Neural cell (in vitro differentiated cells): Measurements from ENCODE around the gene SREBF1.

Experiments
- MXI1 ChIP-seq: fragments of 450-650 bp; conservative IDR thresholded peaks from 2 replicates; pipeline ENCODE4 v1.6.1; 2014; ENCODE audit warnings: antibody characterized with exemption, mild to moderate bottlenecking; ENCODE audit not compliant: poor library complexity, severe bottlenecking
- TF ChIP-seq, protein P1 (sequence below): fragments of 450-650 bp; IDR thresholded peaks from 2 replicates; pipeline ENCODE4 v1.5.1; 2014; ENCODE audit warnings: antibody characterized with exemption, mild to moderate bottlenecking, moderate library complexity; ENCODE audit not compliant: poor library complexity, severe bottlenecking

DNA sequence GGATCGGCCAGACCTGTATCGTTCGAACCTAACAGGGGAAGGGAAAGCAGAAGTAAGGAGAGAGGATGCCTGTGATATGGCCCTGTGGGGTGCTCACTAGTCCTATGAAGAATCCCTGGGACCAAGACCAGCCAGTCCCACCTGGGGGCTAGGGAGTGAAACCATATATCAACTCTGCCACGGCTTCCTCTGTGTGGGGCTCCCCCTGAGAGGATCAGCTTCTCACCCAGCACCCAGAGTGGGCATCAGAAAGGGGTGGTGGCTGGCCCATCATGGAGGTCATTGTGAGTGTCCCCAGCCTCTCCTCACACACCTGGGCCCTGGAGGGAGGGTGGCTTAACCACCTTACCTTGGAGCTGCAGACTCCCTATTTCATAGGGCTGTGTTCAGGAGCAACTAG is 30.1 kb upstream of the SREBF1 start:
- TF ChIP-seq, protein P1, sequence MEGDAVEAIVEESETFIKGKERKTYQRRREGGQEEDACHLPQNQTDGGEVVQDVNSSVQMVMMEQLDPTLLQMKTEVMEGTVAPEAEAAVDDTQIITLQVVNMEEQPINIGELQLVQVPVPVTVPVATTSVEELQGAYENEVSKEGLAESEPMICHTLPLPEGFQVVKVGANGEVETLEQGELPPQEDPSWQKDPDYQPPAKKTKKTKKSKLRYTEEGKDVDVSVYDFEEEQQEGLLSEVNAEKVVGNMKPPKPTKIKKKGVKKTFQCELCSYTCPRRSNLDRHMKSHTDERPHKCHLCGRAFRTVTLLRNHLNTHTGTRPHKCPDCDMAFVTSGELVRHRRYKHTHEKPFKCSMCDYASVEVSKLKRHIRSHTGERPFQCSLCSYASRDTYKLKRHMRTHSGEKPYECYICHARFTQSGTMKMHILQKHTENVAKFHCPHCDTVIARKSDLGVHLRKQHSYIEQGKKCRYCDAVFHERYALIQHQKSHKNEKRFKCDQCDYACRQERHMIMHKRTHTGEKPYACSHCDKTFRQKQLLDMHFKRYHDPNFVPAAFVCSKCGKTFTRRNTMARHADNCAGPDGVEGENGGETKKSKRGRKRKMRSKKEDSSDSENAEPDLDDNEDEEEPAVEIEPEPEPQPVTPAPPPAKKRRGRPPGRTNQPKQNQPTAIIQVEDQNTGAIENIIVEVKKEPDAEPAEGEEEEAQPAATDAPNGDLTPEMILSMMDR: no peak
- no peak for TF ChIP-seq MXI1
